ENCODE measurements around the gene EGF. TPM values are rescaled to one million over a fixed set of nuclear protein-coding genes. Genes with fewer than 3 reads are reported as not detected.

The EGF gene
- total RNA-seq, 1 experiment from 2014 or later, result not detected

DNA sequence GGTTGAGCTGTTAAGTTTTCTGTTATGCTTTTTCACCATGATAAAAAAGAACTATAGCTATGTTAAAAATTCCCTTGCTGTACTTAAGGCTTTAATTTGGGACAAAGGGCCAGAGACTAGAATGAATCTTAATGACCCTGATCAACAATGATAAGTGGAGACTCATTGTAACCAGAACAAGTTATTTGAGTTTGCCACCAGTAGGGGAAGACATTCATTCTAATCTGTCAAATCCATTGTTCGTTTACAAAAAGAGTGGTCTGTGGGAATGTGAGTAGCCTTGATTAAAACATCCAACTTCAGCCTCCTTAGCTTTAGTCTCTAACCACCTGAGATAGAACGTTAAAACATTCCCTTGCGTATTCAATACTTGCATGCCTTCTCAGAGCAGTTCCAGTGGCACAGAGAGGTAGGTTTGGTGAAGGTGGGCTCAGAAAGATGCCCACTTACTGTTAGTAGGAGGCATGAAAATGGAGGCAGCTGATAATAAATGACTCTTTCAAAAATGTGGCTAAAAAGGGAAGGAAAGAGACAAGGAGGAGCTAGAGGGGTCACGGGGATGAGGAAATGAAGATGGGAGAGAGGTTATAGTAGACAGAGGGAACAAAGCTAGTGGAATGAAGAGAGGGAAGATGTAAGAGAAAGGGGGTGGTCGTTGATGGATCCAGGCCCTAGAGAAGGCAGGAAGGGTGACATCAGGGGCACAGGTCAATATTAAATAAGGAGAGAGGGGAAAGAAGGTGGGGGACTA lies 66.2 kb downstream of the EGF start:
- BruUV-seq (replicated peaks), result no TSS peak
- CTCF ChIA-PET, result no interaction called here
- Histone ChIP-seq H3K27ac (ENCODE audit: low read length) (no peak overlapping the region), H3K4me3 (ENCODE audit: low read depth in 2 of 2, low read length in 2 of 2) (no peak overlapping the region), H3K4me1 (ENCODE audit: control insufficient read depth, insufficient read depth, low read length) (no peaks in the 10 kb centered on the region), H3K27me3 (ENCODE audit: control insufficient read depth, insufficient read depth, low read length) (peaks cover 3% of the 10 kb centered on the region), H3K36me3 (ENCODE audit: control insufficient read depth, insufficient read depth, low read length) (no peaks in the 10 kb centered on the region), H3K9me3 (ENCODE audit: control insufficient read depth, insufficient read depth, low read depth, low read length) (no peaks in the 10 kb centered on the region)
- DNase-seq (ENCODE audit: low read depth, low spot score) (no peak), ATAC-seq (no peak)
- intact Hi-C loops (cut with micrococcal nuclease; ENCODE audit: unreplicated experiment), result loop anchor here (10.0 kb wide), 1 partner anchor 154 kb away; the partner anchor contains the start of gene RRH
- TF ChIP-seq POLR2AphosphoS5 (IDR thresholded peaks at IDR 0.05; ENCODE audit: low read depth, low read length), result no peak
- TF ChIP-seq SIN3A (IDR thresholded peaks at IDR 0.05; ENCODE audit: borderline replicate concordance, insufficient read depth, low read depth, low read length), result no peak
- TF ChIP-seq TCF7L2 (IDR thresholded peaks at IDR 0.05; ENCODE audit: low read depth, low read length), result no peak
- TF ChIP-seq CTCF (IDR thresholded peaks at IDR 0.05), result no peak
- TF ChIP-seq, protein P1, sequence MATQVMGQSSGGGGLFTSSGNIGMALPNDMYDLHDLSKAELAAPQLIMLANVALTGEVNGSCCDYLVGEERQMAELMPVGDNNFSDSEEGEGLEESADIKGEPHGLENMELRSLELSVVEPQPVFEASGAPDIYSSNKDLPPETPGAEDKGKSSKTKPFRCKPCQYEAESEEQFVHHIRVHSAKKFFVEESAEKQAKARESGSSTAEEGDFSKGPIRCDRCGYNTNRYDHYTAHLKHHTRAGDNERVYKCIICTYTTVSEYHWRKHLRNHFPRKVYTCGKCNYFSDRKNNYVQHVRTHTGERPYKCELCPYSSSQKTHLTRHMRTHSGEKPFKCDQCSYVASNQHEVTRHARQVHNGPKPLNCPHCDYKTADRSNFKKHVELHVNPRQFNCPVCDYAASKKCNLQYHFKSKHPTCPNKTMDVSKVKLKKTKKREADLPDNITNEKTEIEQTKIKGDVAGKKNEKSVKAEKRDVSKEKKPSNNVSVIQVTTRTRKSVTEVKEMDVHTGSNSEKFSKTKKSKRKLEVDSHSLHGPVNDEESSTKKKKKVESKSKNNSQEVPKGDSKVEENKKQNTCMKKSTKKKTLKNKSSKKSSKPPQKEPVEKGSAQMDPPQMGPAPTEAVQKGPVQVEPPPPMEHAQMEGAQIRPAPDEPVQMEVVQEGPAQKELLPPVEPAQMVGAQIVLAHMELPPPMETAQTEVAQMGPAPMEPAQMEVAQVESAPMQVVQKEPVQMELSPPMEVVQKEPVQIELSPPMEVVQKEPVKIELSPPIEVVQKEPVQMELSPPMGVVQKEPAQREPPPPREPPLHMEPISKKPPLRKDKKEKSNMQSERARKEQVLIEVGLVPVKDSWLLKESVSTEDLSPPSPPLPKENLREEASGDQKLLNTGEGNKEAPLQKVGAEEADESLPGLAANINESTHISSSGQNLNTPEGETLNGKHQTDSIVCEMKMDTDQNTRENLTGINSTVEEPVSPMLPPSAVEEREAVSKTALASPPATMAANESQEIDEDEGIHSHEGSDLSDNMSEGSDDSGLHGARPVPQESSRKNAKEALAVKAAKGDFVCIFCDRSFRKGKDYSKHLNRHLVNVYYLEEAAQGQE (IDR thresholded peaks at IDR 0.05; ENCODE audit: insufficient read depth in 1 of 2, low read depth in 2 of 2, low read length in 1 of 2), result no peak
- in situ Hi-C loops (cut with HindIII; ENCODE audit: low pct_unique_long_range_greater_than_20kb, low sequenced_read_pairs), result no loop called here
- POLR2A ChIA-PET, result no interaction called here

DNA sequence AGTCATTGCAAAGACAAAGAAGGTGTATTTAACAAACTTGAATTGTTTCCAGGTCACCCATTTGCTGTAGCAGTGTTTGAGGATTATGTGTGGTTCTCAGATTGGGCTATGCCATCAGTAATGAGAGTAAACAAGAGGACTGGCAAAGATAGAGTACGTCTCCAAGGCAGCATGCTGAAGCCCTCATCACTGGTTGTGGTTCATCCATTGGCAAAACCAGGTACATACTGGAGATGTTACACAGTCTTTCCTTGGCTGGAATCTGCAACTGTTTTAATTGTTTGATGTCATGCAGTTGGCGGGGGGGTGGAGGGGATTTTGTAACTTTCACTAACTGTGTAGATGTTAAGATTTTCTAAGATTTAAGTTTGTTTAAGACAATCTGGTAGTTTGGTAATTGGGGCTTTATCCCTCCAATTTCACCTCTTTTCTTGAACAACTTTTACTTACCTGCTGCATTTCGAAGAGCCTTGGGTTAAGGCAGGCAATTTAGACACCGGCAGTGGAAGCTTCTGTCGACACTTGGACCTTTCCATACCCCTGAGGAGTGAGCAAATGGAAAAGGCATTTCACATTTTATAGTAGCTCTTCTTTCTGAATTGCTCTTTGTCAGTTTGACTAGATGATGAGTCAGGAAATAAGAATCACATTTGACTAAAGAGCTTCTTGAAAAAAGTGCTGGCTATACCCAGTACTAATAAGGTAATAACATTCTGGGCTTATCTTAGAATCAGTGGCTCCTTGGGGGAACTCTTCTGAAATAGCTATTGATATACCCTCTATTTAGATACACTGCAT lies 67.4 kb downstream of the EGF start:
- intact Hi-C loops (cut with micrococcal nuclease; ENCODE audit: unreplicated experiment), result loop anchor here (10.0 kb wide), 1 partner anchor 155 kb away; the partner anchor contains the start of gene RRH
- H3K36me3 ChIP-seq (ENCODE audit: control insufficient read depth, insufficient read depth, low read length), result no peaks in the 10 kb centered on the region
- ChIA-PET POLR2A (no interaction called here), CTCF (no interaction called here)
- H3K9me3 ChIP-seq (ENCODE audit: control insufficient read depth, insufficient read depth, low read depth, low read length), result no peaks in the 10 kb centered on the region
- no peak overlapping the region for H3K27ac ChIP-seq (ENCODE audit: low read length)
- TF ChIP-seq POLR2AphosphoS5 (IDR thresholded peaks at IDR 0.05; ENCODE audit: low read depth, low read length) (no peak), CTCF (IDR thresholded peaks at IDR 0.05) (no peak), TCF7L2 (IDR thresholded peaks at IDR 0.05; ENCODE audit: low read depth, low read length) (no peak), SIN3A (IDR thresholded peaks at IDR 0.05; ENCODE audit: borderline replicate concordance, insufficient read depth, low read depth, low read length) (no peak)
- TF ChIP-seq, protein P1 (IDR thresholded peaks at IDR 0.05; ENCODE audit: insufficient read depth in 1 of 2, low read depth in 2 of 2, low read length in 1 of 2), result no peak
- no TSS peak for BruUV-seq (replicated peaks)
- H3K4me3 ChIP-seq (ENCODE audit: low read depth in 2 of 2, low read length in 2 of 2), result no peak overlapping the region
- no peak for DNase-seq (ENCODE audit: low read depth, low spot score)
- in situ Hi-C loops (cut with HindIII; ENCODE audit: low pct_unique_long_range_greater_than_20kb, low sequenced_read_pairs), result no loop called here
- no peak for ATAC-seq
- H3K27me3 ChIP-seq (ENCODE audit: control insufficient read depth, insufficient read depth, low read length), result peaks cover 3% of the 10 kb centered on the region
- H3K4me1 ChIP-seq (ENCODE audit: control insufficient read depth, insufficient read depth, low read length), result no peaks in the 10 kb centered on the region
